A549 (cell line): ENCODE data around the gene BMP3.

Experiments
- CEBPB ChIP-seq, 2 experiments: fragments of >200 bp in 1 of 2; sonication (Bioruptor Twin) in 1 of 2; formaldehyde crosslinking in 1 of 2; IDR thresholded peaks; 2 replicates each; pipeline ENCODE4 v1.6.1; 2012 to 2016
- CTCF ChIP-seq: fragments of >200 bp; sonication (Bioruptor Twin); formaldehyde crosslinking; IDR thresholded peaks from 3 replicates; pipeline ENCODE4 v1.5.1; 2016
- EHF ChIP-seq: fragments of 250-450 bp; sonication (Bioruptor Pico); IDR thresholded peaks from 2 replicates; pipeline ENCODE4 v1.5.0; 2020; ENCODE audit warnings: mild to moderate bottlenecking
- ELK1 ChIP-seq: fragments of 150-350 bp; IDR thresholded peaks from 2 replicates; pipeline ENCODE4 v1.6.1; 2014; ENCODE audit warnings: low read depth, mild to moderate bottlenecking, low read length
- ESRRA ChIP-seq: fragments of 150-350 bp; IDR thresholded peaks from 2 replicates; pipeline ENCODE4 v1.6.1; 2014; ENCODE audit warnings: mild to moderate bottlenecking, low read length, borderline replicate concordance
- HDAC2 ChIP-seq: fragments of 200-600 bp; sonication (generic); IDR thresholded peaks from 2 replicates; pipeline ENCODE4 v1.6.1; 2016
- HMGXB4 ChIP-seq: fragments of 250-450 bp; sonication (Bioruptor Pico); IDR thresholded peaks from 2 replicates; pipeline ENCODE4 v1.5.0; 2021; ENCODE audit warnings: mild to moderate bottlenecking, moderate library complexity, borderline replicate concordance
- MAX ChIP-seq: IDR thresholded peaks from 2 replicates; pipeline ENCODE4 v1.6.1; 2012
- POLR2A ChIP-seq: IDR thresholded peaks from 2 replicates; pipeline ENCODE4 v1.6.1; 2012; ENCODE audit warnings: mild to moderate bottlenecking, low read length
- RAD21 ChIP-seq, 2 experiments: fragments of >200 bp in 1 of 2; sonication (Bioruptor Twin) in 1 of 2; formaldehyde crosslinking in 1 of 2; IDR thresholded peaks in 1 of 2; conservative IDR thresholded peaks in 1 of 2; 2 replicates in 1 of 2; 3 replicates in 1 of 2; pipeline ENCODE4 v1.6.1; 2012 to 2018; ENCODE audit warnings: inconsistent platforms in 1 of 2
- RCOR1 ChIP-seq: fragments of 150-350 bp; IDR thresholded peaks from 2 replicates; pipeline ENCODE4 v1.6.1; 2014; ENCODE audit warnings: antibody characterized with exemption, low read length, low read depth
- SMC3 ChIP-seq: fragments of >200 bp; sonication (Bioruptor Twin); formaldehyde crosslinking; IDR thresholded peaks from 3 replicates; pipeline ENCODE4 v1.6.1; 2018; ENCODE audit warnings: inconsistent platforms
- USF2 ChIP-seq: fragments of 450-650 bp; IDR thresholded peaks from 2 replicates; pipeline ENCODE4 v1.6.1; 2014; ENCODE audit warnings: antibody characterized with exemption

GRCh38 chr4:80990851-80991250 is 39.7 kb upstream of the BMP3 start:
- TF ChIP-seq CEBPB (IDR thresholded peaks at IDR 0.05) (no peak), CTCF (no peak), SMC3 (no peak), POLR2A (no peak), RAD21 (conservative IDR thresholded peaks at IDR 0.05 in 1 of 2, IDR thresholded peaks at IDR 0.05 in 1 of 2) (no peak), EHF (CRISPR knock-in tag) (no peak), RCOR1 (no peak), HDAC2 (no peak), MAX (no peak), ESRRA (no peak), ELK1 (no peak), USF2 (no peak), HMGXB4 (CRISPR knock-in tag) (no peak)
